DOHH2 (cell line): Measurements from ENCODE around the gene UMAD1.

Experiments
- H3F3A ChIP-seq: fragments of 200-600 bp; sonication (generic), shearing (Covaris generic); 2 replicates; pipeline ENCODE4 v1.6.0; 2016; ENCODE audit warnings: antibody characterized with exemption, mild to moderate bottlenecking; ENCODE audit not compliant: control insufficient read depth, insufficient read depth
- H3K27ac ChIP-seq: fragments of 200-600 bp; sonication (generic); 2 replicates; pipeline ENCODE4 v1.5.1; 2014; ENCODE audit warnings: low read depth, mild to moderate bottlenecking, low read length, moderate library complexity
- H3K27me3 ChIP-seq: fragments of 200-600 bp; sonication (generic); 2 replicates; pipeline ENCODE4 v1.6.1; 2014; ENCODE audit warnings: mild to moderate bottlenecking, low read length, mixed read lengths; ENCODE audit not compliant: control insufficient read depth
- H3K36me3 ChIP-seq: fragments of 200-600 bp; sonication (generic); 2 replicates; pipeline ENCODE4 v1.6.1; 2014; ENCODE audit warnings: mild to moderate bottlenecking, low read length, moderate library complexity, mixed read lengths; ENCODE audit not compliant: control insufficient read depth
- H3K4me1 ChIP-seq: fragments of 200-600 bp; sonication (generic); 2 replicates; pipeline ENCODE4 v1.6.1; 2014; ENCODE audit warnings: mild to moderate bottlenecking, low read length, mixed read lengths; ENCODE audit not compliant: control insufficient read depth
- H3K4me2 ChIP-seq: fragments of 200-600 bp; sonication (generic); 2 replicates; pipeline ENCODE4 v1.6.0; 2014; ENCODE audit warnings: mild to moderate bottlenecking, low read length, moderate library complexity
- H3K4me3 ChIP-seq: fragments of 200-600 bp; sonication (generic); 2 replicates; pipeline ENCODE4 v1.5.1; 2014; ENCODE audit warnings: mild to moderate bottlenecking, low read length, mixed read lengths
- H3K79me2 ChIP-seq: fragments of 200-600 bp; sonication (generic); 2 replicates; pipeline ENCODE4 v1.6.1; 2014; ENCODE audit warnings: mild to moderate bottlenecking, low read length, mixed read lengths; ENCODE audit not compliant: control insufficient read depth
- H3K9me2 ChIP-seq: fragments of 200-600 bp; sonication (generic); replicated peaks from 2 replicates; pipeline ENCODE4 v1.6.1; 2014; ENCODE audit warnings: mild to moderate bottlenecking, low read length, mixed read lengths; ENCODE audit not compliant: control insufficient read depth
- H3K9me3 ChIP-seq: fragments of 200-600 bp; sonication (generic); 2 replicates; pipeline ENCODE4 v1.6.1; 2014; ENCODE audit warnings: antibody characterized with exemption, low read length, mixed read lengths; ENCODE audit not compliant: control insufficient read depth, insufficient read depth
- H4K20me1 ChIP-seq: fragments of 200-600 bp; sonication (generic); 2 replicates; pipeline ENCODE4 v1.6.0; 2014; ENCODE audit warnings: low read depth, mild to moderate bottlenecking, antibody characterized with exemption, low read length, moderate library complexity; ENCODE audit not compliant: control insufficient read depth, insufficient read depth
- CTCF ChIP-seq: fragments of 200-600 bp; sonication (generic); IDR thresholded peaks from one replicate; pipeline ENCODE4 v1.5.1; 2014; ENCODE audit warnings: antibody characterized with exemption, mild to moderate bottlenecking, low read depth, low read length; ENCODE audit not compliant: poor library complexity, severe bottlenecking
- EZH2phosphoT487 ChIP-seq: fragments of 200-600 bp; sonication (generic); IDR thresholded peaks from 2 replicates; pipeline ENCODE4 v1.6.1; 2017; ENCODE audit warnings: borderline replicate concordance, mild to moderate bottlenecking, antibody characterized with exemption, low read length, moderate library complexity, mixed read lengths

Gene UMAD1

GRCh38 chr7:7768977-7769709, 128.6 kb downstream of the UMAD1 start:
- H3K9me2 ChIP-seq = no peaks in the 10 kb centered on the region
- no peak overlapping the region for H3K4me3 ChIP-seq
- H3K36me3 ChIP-seq = no peaks in the 10 kb centered on the region
- H3K27me3 ChIP-seq = no peaks in the 10 kb centered on the region
- no peak overlapping the region for H3K4me2 ChIP-seq
- H3K9me3 ChIP-seq = no peaks in the 10 kb centered on the region
- TF ChIP-seq EZH2phosphoT487 = no peak
- no peak for TF ChIP-seq CTCF
- H4K20me1 ChIP-seq = no peaks in the 10 kb centered on the region
- peaks cover 5% of the 10 kb centered on the region; the same call in 1 of the 2 replicates for H3F3A ChIP-seq
- H3K4me1 ChIP-seq = peaks cover 29% of the 10 kb centered on the region
- no peak overlapping the region for H3K27ac ChIP-seq
- no peaks in the 10 kb centered on the region for H3K79me2 ChIP-seq

GRCh38 chr7:7769710-7770627, 129.4 kb downstream of the UMAD1 start:
- Histone ChIP-seq H3K27me3 (no peaks in the 10 kb centered on the region), H3K79me2 (no peaks in the 10 kb centered on the region)

DNA sequence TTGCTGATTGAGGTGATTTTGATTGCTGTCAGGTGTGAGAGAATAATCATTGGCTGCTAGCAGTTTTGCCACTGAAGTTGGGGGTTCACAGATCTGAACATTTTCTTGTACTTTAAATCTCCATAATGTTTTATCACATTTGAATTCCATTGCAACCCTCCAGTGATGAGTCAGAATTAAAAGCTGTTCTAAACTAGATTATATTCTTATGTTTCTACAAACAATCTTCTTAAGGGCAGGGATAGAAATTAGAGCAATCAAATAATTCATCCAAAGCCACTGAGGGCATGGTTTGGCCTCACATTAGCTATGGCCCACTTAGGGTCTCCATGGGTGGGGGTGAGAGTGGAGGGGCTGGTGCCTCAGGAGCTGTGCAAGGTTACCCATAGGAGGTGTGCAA, 130.9 kb downstream of the UMAD1 start:
- H3K4me3 ChIP-seq = no peak overlapping the region
- H3K79me2 ChIP-seq = no peaks in the 10 kb centered on the region
- no peaks in the 10 kb centered on the region for H4K20me1 ChIP-seq
- H3K27ac ChIP-seq = no peak overlapping the region
- TF ChIP-seq EZH2phosphoT487 = no peak
- no peak for TF ChIP-seq CTCF
- H3K9me3 ChIP-seq = no peaks in the 10 kb centered on the region
- peaks cover 5% of the 10 kb centered on the region; the same call in 1 of the 2 replicates for H3F3A ChIP-seq
- H3K4me2 ChIP-seq = no peak overlapping the region
- peaks cover 35% of the 10 kb centered on the region for H3K4me1 ChIP-seq
- H3K9me2 ChIP-seq = no peaks in the 10 kb centered on the region
- no peaks in the 10 kb centered on the region for H3K27me3 ChIP-seq
- H3K36me3 ChIP-seq = no peaks in the 10 kb centered on the region

More at GRCh38 chr7:7769710-7770627, 129.4 kb downstream of the UMAD1 start:
- Histone ChIP-seq H3K4me2 (no peak overlapping the region), H3K36me3 (no peaks in the 10 kb centered on the region), H3K4me3 (no peak overlapping the region), H3K9me2 (no peaks in the 10 kb centered on the region), H3K27ac (no peak overlapping the region), H3F3A (peaks cover 5% of the 10 kb centered on the region; the same call in 1 of the 2 replicates), H3K4me1 (peaks cover 35% of the 10 kb centered on the region), H4K20me1 (no peaks in the 10 kb centered on the region), H3K9me3 (no peaks in the 10 kb centered on the region)
- TF ChIP-seq EZH2phosphoT487 (no peak), CTCF (no peak)
